HG02840 (cell line): ENCODE results near the gene LMBRD1.
"Not testable (repeated sequence)": the region's sequence is repeated elsewhere in the genome, so short reads cannot be mapped to it uniquely, and the experiment has no call there.

Source experiments
- ATAC-seq: cut with Tn5 transposase; IDR thresholded peaks from one replicate; pipeline ENCODE4 v1.9.1; 2021; ENCODE audit warnings: mild to moderate bottlenecking, moderate library complexity, moderate number of reproducible peaks; ENCODE audit not compliant: unreplicated experiment, low FRiP score

Gene LMBRD1

GRCh38 chr6:69758214-69758613 lies 38.6 kb downstream of the LMBRD1 start:
- no peak for ATAC-seq

DNA sequence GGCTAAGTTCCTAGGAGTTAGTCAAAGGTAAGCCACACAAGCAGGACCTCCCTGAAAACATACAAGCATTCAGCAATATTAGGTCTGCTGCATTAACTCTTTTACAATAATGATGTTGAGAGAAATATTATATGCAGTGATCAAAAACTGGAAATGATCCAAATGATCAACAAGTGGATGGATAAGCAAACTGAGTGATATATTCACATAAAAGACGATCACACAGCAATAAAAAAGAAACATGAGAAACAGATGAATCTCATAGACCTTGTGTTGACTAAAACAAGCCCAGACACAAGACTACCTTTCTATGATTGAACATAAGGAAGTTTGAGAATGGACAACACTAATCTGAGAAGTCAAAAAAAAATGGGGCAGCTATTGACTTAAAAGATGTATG lies 39.9 kb downstream of the LMBRD1 start:
- ATAC-seq, result no peak

- ATAC-seq, result no peak
Observed at GRCh38 chr6:69756366-69756765, 40.4 kb downstream of the LMBRD1 start.

- no peak for ATAC-seq
Observed at GRCh38 chr6:69735027-69735426, 61.8 kb downstream of the LMBRD1 start.

GRCh38 chr6:69732640-69733039 lies 64.2 kb downstream of the LMBRD1 start:
- peak; percentile 52 for ATAC-seq

DNA sequence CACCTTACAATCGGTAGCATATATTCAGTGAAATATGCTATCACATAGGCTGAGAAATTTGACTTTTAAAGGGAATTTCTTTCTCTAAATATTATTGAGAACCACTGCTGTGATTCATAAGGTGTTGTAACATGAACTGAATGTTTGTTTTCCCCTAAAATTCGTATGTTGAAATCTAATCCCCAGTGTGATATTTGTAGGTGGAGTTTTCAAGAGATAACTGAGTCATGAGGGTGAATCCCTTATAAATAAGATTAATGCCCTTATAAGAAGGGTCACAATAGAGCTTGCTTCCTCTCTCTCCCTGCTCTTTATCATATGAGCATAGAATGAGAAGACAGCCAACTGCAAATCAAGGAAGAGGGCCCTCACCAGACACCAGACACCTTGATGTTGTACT lies 64.8 kb downstream of the LMBRD1 start:
- no peak for ATAC-seq

DNA sequence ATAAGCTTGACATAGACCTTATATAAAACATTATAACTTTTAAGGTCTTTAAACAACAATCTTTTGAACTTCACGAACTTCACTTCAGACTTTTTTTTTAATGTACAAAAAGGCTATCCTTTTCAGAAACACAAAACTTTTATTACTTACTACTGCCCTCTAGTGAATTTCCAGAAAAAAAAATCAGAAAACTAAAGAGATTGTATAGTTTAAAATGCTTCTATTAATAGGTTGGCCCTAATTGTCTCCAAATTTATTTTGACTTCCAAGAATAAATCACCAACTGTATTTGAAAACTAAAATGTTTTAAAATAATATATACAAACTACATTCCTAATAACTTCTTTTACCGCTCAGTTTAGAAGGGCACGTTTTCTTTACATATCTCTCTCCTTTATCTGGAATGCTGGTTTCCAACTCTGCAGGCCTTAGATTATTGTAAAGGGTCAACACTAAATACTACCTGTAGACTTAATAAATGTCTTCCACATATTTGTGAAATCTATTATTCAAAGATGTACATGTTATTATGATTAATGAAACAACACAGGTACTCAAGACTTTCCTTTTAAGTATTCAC lies 66.8 kb downstream of the LMBRD1 start:
- no peak for ATAC-seq

GRCh38 chr6:69722683-69723082 lies 74.1 kb downstream of the LMBRD1 start:
- ATAC-seq, result no peak

DNA sequence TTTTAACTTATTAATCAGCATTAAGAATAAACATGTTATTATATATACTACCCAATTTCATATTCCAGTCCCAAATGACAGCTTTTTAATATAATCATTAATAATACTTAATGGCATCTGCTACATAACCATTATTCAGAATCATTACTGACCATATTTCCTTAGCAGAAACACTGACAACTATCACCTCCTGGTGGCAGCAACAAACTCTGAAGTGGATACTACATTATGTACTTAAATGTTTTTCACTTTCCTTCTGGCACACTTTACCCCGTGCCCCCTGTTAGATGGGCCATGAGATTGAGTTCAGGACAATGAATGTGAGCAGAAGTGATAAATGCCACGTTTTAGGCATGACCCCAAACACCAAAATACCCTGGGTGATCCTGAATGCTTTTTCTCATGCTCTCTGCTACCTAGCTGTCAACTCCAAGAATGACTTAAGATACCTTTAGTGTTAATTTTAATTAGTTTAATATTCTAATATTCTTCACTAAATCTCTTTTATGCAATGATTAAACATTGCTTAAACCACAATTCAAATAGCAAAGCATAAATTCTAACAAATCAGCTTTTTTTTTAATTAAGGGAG lies 77.1 kb downstream of the LMBRD1 start:
- no peak for ATAC-seq

GRCh38 chr6:69706724-69707123 lies 90.1 kb downstream of the LMBRD1 start:
- no peak for ATAC-seq

- no peak for ATAC-seq
Observed at GRCh38 chr6:69705954-69706353, 90.9 kb downstream of the LMBRD1 start.

- no peak for ATAC-seq
Observed at GRCh38 chr6:69704916-69705315, 91.9 kb downstream of the LMBRD1 start.

- no peak for ATAC-seq
Observed at GRCh38 chr6:69699655-69700054, 97.2 kb downstream of the LMBRD1 start.

DNA sequence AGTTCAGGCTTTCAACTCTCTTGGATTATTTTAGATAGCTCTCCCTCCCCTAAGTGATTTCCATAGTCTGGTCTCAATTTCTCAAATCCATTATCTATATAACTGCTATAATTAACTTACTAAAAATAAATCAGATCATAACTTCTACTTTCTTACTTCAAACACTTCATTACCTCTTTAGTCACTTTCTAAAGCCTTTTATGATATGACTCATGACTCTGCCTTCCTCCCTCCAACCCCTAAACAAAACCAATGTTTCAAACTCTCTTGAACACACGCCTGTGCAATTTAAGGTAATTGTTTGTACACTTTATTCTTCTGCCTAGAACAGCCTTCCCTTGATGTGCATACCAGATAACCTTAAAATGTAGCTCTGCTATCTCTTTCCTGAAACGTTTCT lies 100.5 kb downstream of the LMBRD1 start:
- ATAC-seq, result no peak

DNA sequence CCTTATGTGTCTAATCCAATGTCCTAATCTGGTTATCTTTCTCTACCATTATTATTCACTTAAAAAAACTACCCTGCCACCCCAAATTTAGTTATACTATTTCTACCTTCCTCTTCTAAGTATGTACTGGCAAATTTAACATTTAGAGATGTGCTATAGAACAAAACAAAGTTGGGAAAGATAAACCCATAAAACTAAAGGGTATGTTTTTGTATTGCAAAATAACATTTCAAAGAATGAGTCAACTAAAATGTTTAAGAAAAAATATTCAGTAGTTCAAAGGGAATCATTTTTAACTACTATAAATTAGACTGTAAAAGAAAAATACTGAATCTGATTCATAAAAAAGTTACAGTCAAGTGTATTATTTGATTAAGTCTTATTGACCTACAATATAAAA lies 103.0 kb downstream of the LMBRD1 start:
- ATAC-seq, result no peak

DNA sequence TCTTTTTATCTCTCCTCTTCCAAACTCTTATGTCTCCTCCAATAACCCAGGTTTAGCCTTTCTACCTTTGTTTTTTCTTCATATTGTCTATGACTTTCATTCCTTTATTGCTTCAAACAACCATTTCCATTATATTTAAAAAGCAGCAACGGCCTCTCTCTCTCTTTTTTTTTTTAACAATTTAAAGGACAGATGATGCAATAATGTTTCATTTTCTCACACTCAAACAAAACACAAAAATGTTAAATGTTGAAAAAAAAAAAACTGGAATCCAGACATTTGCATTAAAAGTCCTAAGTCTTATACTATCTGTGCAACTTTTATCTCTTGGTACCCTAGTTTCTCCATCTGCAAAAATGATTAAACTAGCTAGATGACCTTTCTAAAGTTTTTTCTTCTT lies 105.8 kb downstream of the LMBRD1 start:
- ATAC-seq, result no peak

DNA sequence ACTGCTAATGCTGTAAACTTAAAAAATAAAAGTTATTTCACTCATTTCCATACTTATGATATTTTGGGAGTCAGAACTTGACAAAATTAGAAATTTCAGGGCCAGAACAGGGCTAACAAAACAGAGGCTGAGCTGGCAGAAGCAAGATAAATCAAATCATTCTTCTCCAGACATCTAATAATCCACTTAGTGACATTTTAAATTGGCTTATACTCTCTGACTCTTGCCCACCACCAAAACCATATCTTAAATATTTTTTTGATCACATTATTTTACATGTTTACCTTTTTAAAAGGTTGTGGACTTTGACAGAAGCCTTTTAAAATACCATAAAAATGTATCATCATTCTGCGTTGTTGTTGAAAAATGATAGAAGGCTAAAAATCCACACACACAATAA lies 116.5 kb downstream of the LMBRD1 start:
- ATAC-seq, result no peak

GRCh38 chr6:69673298-69673697 lies 123.5 kb downstream of the LMBRD1 start:
- ATAC-seq, result no peak

- no peak for ATAC-seq
Observed at GRCh38 chr6:69668916-69669315, 127.9 kb downstream of the LMBRD1 start.

DNA sequence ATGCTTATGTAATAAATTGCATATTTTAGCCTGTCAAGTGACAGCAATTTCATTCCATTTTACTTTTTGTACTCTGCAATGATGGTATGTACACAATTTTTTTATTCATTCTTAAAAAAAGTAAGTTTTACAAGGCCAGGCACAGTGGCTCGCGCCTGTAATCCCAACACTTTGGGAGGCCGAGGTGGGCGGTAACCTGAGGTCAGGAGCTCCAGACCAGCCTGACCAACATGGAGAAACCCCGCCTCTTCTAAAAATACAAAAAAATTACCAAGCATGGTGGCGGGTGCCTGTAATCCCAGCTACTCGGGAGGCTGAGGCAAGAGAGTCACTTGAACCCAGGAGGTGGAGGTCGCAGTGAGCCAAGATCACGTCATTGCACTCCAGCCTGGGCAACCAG lies 130.0 kb downstream of the LMBRD1 start:
- not testable (repeated sequence) for ATAC-seq

GRCh38 chr6:69665437-69665836 lies 131.4 kb downstream of the LMBRD1 start:
- ATAC-seq, result no peak

GRCh38 chr6:69664551-69664950 lies 132.3 kb downstream of the LMBRD1 start:
- ATAC-seq, result no peak

- no peak for ATAC-seq
Observed at GRCh38 chr6:69663215-69663614, 133.6 kb downstream of the LMBRD1 start.
